HG02938 (cell line): ENCODE measurements around the gene AASS.
A peak's percentile ranks its signal among the peaks of the same experiment; 100 is the strongest.

Source experiments
- ATAC-seq: cut with Tn5 transposase; IDR thresholded peaks from one replicate; pipeline ENCODE4 v1.9.1; 2021; ENCODE audit warnings: mild to moderate bottlenecking, moderate library complexity; ENCODE audit not compliant: unreplicated experiment

The AASS gene

DNA sequence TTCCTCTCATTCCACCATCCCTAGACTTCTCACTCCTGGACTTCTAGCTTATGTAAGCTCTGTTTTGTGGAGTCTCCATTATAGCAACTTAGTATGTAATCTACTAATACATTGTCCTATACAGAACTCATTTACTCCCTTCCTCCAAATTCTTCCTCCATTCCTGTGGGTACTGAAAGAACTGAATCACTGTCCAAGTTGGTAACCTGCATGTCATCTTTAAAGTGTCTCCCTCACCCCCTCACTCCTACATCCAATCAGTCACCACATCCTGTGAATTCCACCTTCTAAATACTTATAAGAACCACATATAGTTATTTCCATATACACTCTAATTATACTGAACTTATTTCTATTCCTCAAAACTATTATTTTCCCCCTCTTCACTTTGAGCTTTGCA lies 20.3 kb downstream of the AASS start:
- no peak for ATAC-seq

DNA sequence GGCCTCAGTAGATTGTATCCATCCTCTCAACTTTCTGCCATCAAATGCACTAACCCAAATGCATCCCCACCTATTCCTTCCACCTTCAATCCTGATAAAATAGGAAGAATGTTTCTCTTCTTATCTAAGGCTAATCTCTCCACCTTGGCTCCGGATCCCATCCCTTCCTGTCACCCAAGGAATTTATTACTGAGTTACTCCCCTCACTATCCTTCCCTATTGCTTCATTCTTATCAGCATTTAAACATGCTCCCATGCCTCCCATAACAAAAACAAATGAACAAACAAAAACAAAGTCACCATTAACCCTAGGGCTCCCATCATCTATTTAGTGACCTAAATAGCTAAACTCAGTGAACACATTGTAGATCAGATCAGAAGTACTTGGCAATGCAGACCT lies 25.3 kb downstream of the AASS start:
- ATAC-seq: no peak

DNA sequence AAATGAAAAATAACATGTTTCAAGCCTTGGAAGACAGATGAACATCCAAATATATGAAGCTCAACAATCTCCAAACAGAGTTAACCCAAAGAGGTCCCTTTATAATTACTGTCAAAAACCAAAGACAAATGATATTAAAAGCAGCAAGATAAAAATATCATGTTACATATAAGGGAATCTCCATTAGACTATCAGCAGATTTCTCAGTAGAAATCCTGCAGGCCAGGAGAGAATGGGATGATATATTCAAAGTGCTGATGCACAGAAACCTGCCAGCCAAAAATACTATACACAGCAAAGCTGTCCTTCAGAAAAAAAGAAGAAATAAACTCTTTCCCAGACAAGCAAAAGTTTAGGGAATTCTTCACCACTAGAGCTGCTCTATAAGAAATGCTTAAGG lies 41.0 kb downstream of the AASS start:
- no peak for ATAC-seq

DNA sequence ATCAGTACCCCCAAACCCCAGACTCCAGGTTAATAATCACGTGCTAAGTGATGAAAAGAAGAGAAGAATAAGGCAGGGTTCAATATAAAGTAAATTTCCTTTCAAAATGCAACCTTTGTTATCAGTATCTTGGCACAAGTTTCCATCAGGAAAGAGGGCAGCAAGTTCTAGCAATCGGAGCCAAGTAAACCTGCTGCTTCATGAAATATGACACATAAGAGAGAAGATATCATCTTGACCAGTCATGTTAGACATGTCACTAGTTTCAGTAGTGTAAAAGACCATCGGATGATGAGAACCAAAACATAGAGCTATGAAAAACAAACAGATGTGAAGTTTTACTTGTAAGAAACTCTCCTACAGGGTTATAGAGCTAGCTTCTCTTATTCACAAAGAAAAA lies 44.0 kb downstream of the AASS start:
- no peak for ATAC-seq

DNA sequence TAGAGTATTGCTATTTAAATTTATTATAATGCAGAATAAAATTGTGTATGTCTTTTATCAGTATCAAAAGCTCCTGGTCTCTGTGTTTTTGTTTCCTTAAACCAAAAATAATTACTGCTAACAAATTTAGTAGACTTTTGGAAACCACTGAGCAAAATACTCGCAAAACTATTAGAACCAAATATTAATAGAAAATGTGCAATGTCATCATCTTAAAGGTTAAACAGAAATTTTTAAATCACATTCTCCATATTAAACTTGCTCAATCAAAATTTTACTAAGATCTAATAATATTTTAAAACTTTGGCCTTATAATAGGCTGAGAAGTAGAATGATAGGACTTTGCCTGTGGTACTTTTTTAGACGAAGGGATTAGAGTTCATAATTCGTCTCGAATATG lies 48.4 kb downstream of the AASS start:
- ATAC-seq: no peak

DNA sequence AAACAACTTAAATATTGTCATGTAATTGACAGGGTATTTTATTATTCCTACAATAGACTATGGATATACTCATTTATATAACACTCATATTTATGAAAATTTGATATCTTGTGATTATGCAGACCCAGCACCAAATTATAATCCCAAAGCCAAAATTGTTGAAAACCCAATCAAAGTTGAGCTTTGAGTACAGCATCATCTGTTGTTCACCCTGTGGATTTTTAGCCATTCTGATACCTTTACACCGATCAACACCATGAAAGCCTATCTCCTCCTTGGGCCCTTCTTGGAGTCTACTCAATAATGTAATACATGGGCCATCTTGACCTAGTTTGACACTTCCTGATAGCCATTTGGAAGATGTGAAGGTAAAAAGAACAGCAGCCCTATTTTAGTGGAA lies 49.5 kb downstream of the AASS start:
- ATAC-seq: no peak

DNA sequence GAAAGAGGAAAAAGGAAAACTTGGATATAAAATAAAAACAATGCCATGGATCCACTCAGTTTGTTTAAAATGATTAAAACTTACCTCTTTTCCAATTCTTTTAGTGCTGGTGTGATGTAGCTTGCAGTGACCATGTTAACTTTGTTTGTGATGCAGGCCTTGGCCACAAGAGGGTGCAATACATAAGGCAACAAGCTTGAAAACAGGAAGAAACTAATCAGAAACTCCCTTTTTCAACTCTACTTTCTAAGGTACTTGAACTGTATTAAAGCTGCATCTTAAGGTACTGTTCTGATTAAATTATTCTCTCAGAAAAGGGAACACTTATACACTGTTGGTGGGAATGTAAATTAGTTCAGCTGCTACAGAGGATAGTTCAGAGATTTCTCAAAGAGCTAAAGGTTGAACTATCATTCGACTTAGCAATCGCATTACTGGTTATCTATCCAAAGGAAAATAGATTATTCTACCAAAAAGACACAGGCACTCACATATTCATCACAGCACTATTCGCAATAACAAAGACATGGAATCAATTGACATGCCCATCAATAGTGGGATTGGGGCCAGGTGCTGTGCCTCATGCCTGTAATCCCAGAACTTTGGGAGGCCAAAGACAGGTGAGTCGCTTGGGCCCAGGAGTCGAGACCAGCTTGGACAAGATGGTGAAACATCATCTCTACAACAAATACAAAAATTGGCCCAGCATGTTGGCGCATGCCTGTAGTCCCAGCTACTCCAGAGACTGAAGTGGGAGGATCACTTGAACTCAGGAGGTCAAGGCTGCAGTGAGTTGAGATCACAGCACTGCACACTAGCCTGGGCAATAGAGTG lies 50.9 kb downstream of the AASS start:
- peak; percentile 98 for ATAC-seq

DNA sequence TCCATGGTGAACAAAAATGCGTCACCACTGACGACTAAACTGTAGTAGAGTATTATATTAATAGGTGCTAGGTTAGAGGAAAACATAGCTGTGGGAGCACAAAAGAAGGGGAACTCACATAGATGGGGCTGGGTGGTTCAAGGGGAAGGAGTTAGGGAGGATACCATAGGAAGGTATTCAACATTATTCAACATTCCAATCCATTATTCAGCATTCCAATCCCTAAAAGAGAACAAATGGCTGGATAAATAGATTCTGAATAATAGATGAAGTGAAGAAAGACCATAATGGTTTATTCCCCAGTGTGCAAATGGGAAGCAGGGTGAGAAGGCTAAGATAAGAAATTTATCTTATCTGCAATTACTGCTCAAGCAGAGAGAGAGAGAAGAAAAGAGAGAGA lies 61.4 kb downstream of the AASS start:
- ATAC-seq: no peak

DNA sequence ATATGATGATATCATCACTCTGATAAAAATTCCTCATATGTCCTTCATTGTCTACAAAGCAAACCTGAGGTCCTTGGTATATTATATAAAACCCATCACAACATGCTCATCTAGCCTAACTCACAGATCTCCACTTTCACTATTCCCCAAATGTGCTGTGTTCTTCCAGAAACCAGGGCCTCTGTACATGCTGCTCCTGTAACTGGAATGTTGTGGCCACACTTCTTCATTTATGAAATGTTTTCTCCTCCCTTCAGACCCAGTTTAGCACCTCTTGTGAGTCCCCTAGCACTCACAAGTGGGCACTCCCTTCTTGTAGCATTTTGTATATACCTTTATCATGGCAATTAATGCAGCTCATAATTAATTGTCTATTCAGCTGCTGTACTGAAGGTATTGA lies 61.9 kb downstream of the AASS start:
- no peak for ATAC-seq

DNA sequence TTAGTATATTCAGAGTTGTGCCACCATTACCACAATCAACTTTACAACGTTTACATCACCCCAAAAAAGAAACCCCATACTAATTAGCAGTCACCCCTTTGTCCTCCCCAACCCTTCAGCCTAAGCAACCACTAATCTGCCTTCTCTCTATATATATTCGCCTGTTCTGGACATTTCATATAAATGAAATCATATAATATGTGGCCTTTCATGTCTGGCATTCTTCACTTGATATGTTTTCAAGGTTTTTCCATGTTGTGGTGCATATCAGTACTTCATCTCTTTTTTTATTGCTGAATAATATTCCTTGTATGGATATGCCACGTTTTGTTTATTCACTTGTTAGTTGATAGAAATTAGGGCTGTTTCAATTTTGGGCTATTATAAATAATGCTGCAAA lies 70.4 kb downstream of the AASS start:
- ATAC-seq: no peak

DNA sequence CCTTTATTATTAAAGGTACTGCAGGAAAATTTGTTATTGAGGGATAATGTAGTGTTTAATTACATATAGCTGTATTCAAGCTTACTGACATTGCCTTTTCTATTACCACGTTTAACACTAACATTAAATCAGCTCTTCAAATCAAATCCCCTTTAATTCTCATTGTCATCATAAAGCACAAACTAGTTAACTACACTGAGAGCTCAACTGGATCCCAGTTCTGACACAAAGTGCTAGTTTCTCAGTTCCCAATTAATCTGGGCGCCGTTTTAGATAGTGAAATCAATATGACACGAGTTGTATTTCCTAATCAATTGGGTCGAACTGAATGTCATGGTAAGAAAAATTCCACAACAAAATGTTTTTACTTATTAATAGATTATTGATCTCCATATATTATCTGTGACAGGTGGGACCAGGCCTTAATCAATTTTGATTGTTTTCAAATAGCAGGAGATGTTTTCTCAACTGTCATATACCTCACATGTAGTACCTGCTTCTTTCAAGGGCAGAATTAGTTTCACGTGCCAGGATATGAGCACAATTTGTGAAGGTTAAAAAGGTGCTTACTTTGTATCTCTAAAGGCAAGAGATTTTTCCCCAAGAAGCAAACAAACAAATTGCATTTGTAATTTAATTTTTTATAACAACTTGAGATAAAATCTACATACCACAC lies 71.0 kb downstream of the AASS start:
- no peak for ATAC-seq

DNA sequence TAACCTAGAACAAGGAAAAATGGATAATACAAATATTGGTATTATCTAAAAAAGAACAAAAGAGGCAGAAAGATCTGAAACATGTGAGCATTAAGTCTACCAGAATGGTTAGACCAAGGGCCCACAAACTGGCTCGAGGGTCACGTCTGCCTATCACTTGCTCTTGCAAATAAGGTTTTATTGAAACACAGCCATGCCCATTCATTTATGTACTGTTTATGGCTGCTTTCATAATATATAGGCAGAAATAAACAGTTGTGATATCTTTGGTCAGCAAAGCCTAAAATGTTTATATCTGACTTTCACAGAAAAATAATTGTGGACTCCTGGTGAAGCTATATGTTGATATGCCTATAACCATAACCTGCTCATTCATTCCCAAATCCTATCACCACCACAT lies 71.8 kb downstream of the AASS start:
- no peak for ATAC-seq

DNA sequence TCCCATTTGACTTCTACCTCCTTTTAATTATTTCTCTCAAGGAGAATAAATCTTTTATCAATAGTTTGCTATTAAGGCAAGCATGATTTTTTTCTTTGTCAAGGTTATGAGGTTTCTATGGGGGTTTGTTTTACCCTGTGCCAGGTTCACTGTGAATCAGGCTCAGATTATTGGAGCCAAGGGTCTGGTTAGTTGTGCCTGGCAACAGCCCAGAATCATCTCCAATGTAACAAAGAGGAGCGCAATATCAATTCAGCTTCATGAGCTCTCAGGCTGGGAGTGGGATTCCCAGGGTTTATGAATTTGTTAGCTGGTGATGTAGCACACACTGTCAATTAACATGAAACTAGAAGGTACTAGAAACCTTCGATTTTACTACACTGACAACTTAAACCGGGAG lies 73.2 kb downstream of the AASS start:
- no peak for ATAC-seq

DNA sequence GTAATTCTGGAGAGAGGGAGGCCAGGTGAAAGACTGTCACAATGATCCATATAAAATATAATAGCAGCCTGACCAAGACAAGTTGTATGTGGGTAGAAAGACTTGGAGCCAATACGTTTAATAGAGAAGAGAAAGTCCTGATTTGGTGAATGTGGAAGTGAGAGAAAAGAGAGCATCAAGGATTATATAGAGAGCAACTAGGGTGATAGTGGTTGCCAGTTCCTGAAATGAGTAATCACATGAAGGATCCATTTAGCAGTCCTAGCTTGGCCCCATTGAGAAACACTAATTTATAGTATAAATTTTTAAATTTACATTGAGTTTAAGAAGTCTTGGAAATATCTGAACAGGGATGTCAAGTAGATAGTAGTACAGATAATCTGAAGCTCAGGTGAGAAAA lies 74.0 kb downstream of the AASS start:
- ATAC-seq: no peak

DNA sequence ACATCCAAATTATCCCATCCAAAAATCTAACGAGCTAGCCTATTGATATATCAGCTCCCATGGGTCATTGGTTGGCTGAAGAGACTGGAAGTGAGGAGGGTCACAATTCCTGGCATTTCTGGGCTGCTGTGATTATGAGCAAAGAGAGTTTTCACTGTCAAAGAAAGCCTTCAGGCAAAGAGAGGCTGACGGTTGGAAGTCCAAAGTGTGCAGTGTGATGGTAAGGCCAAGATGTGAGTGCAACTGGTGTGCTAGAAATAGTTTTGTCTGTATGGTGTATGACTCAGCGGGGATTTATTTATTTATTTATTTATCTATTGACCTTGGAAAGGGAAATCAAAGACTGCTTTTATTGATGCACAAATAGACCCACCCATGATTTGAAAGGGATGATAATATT lies 75.0 kb downstream of the AASS start:
- ATAC-seq: no peak

DNA sequence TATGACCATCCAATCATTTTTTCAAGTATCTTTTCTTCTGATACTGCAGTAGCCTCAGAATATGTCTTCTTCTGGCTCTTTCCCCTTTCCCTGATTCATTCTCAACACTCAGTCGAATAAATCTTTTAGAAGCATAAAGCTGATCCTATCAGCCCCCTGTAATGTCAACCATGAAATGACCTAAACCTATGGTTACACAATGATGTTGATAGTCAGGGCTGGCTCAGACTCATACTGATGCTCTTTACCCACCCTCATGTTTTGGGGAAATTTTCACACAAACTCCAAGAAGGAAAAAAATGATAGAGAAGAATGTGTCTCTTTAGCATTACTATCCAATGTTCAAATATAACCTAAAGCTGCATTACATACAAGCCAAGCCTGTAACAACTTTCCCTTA lies 76.0 kb downstream of the AASS start:
- no peak for ATAC-seq

DNA sequence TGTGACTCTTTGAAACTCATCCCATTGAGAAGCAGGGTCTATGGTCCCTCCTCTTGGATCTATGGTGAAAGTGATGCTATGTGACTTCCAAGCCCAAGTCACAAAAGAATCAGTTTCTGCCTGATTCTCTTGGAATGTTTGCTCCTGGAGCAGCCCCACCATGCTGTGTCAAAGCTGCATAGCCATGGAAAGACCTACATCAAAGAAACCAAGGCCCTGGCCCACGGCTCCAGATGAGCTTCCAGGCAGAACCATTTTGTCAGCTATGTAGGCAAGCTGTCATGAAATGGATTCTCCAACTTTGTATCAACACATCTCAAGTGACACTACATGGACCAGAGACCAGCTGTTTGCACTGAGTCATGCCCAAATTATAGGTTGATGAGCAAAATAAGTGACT lies 77.0 kb downstream of the AASS start:
- ATAC-seq: no peak

DNA sequence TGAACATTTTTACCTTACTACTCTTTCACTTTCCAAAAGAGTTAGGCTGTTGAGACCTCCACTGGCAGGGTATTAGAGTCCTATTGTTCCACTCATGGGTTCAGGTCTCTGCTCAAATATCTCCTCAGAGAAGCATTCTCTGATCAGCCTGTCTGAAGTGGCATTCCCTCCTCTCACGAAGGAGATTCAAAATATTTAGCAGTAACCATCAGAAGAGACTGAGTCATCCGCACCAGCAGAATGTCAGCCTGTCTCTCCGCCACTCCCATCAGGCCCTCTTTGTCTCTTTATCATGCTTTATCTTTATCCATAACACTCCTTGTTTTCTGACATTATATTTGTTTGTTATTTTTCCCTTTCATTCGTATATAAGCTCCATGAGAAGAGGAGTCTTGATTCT lies 79.1 kb downstream of the AASS start:
- ATAC-seq: no peak

DNA sequence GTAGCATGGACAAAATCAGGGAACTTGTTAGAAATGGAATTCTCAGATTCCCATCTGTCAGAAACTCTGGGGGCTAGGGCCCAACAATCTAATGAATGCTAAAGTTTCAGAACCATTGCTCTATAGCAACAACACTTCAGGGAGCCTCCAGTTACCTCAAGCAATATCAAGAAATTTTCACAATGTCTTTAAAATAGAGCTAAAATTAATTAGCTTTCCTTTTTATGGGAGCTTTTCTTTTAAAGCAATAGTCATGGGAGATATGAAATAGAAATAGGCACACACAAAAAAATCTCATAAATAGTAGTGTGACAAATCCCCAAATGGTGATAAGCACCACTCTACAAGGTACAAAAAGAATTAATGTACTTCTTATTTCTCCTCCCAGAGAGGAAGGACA lies 80.9 kb downstream of the AASS start:
- no peak for ATAC-seq

DNA sequence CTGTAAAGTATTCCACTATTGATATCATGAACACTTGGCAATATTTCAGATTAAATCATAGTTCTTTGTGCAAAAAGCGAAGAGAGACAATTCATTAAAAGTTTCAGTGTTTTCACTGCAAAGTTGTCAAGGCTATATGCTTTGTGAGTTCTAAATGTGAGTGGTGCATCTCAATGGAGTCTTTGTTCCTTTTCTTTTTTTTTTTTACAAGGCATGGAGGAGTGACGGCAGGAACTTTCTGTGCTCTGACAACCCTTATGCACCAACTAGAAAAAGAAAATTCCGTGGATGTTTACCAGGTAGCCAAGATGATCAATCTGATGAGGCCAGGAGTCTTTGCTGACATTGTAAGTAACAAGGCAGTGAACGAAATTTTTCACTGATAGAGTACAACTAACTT lies 84.5 kb downstream of the AASS start:
- ATAC-seq: no peak

DNA sequence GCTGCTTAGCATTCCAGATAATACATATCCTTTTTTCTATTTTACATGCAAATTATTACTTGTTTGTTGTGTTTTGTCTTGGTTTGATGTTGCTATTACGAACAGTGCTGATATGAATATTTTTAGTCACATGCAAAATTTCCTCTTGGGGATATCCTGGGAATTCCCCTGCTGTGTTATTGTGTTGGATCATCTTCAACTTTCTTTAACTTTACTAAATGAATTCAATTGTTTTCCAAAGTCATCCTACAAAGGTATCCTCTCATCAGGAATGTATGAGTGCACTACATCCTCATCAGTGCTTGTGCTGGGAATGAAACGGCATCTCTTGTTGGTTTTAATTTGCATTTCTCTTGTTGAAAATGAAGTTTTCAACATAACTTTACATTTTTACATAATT lies 87.1 kb downstream of the AASS start:
- no peak for ATAC-seq

DNA sequence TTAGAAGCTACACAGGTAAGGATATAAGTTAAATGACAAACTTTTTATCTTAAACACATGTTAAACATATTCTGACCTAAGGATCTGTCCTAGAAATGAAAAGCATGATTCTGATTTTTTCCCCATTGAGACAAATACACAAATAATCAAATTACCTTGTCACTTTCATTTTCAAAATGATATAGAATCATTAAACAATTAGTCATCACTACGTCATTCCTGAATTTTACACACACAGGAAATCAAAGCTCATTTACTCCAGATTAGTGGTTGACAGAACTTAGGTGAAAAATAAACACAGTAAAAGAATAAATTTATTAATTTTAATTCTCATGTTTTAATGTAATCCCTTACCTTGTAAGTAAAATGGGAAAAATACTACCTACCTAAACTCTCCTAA lies 89.0 kb downstream of the AASS start:
- no peak for ATAC-seq

DNA sequence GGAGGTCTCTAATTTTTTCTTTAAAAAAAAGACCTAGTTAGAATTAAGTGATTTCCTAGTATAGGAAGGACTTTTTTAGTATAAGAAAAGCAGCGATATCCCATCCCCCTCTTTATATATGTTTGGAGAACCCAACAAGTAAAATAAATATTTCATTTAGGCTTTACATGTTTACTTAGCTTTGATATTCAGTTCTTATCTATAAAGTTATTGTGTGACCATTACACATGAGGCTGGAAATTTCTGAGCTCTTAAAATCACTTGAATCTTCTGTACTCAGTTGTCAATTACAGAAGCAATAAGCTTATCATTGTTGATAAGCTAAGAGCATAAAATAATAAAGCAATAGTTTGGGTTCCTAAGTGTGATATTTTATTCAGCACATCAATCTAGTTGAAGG lies 89.7 kb downstream of the AASS start:
- ATAC-seq: no peak
